ENCODE data around the gene C1QTNF5.

DNA sequence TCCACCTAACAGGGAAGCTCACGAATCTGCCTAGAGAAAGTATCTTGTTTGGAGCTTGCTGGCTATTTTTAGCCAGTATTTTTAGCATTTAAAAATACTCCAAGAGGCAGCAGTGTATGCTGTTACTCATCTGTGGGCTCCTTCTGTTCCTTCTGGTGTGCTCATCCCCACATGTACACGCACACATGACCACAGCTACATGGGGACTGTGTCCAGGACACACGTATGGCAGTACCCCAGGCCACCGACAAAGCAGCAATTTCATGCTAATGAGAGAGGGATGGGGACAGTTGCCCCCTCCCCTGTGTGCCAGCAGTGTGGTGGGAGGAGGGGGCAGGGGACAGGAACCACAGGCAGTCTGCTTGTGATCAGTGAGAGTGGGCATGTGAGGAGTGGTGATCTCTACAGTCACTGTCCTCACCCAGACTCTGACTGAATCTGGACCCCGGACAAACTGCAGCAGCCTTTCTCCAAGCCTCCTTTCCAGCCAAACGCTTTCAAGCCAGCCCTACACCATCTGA lies 24.4 kb upstream of the C1QTNF5 start:
- no peak for TF ChIP-seq CTCF (IDR thresholded peaks at IDR 0.05)
- no peak for TF ChIP-seq POLR2A (IDR thresholded peaks at IDR 0.05)

Measured in heart left ventricle (tissue), 13 donors.